Loucy (cell line): ENCODE data around the gene CSF3R.

Source experiments
- CTCF ChIP-seq: fragments of 200-600 bp; sonication (generic); conservative IDR thresholded peaks from 2 replicates; pipeline ENCODE4 v1.5.1; 2014; ENCODE audit warnings: mild to moderate bottlenecking, antibody characterized with exemption, low read length
- EZH2phosphoT487 ChIP-seq: fragments of 200-600 bp; IDR thresholded peaks from 2 replicates; pipeline ENCODE4 v1.6.1; 2018; ENCODE audit warnings: antibody characterized with exemption, mild to moderate bottlenecking, moderate library complexity, borderline replicate concordance

- TF ChIP-seq CTCF (no peak), EZH2phosphoT487 (no peak)
These were observed 1.6 kb downstream of the CSF3R start for GRCh38 chr1:36481091-36481490.
